Middle frontal gyrus (tissue), 1 donor: ENCODE measurements around the gene PRMT1.
A peak's percentile ranks its signal among the peaks of the same experiment; 100 is the strongest.

Experiments used
- DNase-seq: peaks from one replicate; pipeline ENCODE4 v3.0.0-alpha.2; 2015; ENCODE audit warnings: low spot score; ENCODE audit errors: extremely low spot score

PRMT1 gene

DNA sequence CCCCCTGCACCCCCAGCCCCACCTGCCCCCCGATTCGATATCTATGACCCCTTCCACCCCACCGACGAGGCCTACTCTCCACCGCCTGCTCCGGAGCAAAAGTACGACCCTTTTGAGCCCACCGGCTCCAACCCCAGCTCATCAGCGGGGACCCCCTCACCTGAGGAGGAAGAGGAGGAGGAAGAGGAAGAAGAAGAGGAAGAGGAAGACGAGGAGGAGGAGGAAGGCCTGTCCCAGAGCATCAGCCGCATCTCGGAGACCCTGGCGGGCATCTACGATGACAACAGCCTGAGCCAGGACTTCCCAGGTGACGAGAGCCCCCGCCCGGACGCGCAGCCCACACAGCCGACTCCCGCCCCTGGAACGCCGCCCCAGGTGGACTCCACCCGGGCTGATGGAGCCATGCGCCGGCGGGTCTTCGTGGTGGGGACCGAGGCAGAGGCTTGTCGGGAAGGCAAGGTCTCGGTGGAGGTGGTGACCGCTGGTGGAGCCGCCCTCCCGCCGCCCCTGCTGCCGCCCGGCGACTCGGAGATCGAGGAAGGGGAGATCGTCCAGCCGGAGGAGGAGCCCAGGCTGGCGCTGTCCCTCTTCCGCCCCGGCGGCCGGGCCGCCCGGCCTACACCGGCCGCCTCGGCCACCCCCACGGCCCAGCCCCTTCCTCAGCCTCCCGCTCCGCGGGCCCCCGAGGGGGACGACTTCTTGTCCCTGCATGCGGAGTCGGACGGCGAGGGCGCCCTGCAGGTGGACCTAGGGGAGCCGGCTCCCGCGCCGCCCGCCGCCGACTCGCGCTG is 25.8 kb upstream of the PRMT1 start:
- no peak for DNase-seq

GRCh38 chr19:49651820-49652550 is 25.1 kb upstream of the PRMT1 start:
- DNase-seq: no peak

GRCh38 chr19:49652551-49653465 is 24.3 kb upstream of the PRMT1 start:
- DNase-seq: no peak

- no peak for DNase-seq
Observed at GRCh38 chr19:49653466-49653806, 23.6 kb upstream of the PRMT1 start.

- no peak for DNase-seq
Observed at GRCh38 chr19:49654581-49654980, 22.5 kb upstream of the PRMT1 start.

GRCh38 chr19:49655570-49656455 is 21.3 kb upstream of the PRMT1 start:
- DNase-seq: no peak

DNA sequence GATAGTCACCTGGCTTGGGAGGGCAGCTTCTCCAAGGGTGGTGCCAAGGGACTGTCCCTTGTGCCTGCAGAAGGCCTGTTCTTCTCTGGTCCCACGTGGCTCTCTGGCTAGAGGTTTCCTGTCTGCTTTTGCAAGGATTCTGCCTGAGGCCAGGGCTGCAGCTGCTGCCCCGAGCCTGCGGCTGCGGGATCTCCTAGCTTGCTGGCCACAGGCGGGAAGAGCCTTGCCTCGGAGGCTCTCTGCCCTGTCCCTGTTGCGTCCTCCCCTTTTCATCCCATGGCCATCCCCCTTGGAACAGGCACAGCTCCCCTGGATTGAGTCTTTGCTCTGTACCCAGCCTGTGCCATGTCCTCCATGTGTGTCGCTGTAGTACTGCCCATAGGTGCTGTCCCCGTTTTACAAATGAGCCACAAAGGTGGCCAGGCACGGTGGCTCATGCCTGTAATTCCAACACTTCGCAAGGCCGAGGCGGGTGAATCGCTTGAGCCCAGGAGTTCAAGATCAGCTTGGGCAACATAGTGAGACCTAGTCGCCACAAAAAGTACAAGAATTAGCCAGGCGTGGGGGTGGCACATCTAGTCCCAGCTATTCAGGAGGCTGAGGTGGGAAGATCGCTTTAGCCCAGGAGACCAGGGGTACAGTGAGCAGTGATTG is 20.5 kb upstream of the PRMT1 start:
- no peak for DNase-seq

GRCh38 chr19:49657493-49658138 is 19.5 kb upstream of the PRMT1 start:
- DNase-seq: no peak

GRCh38 chr19:49658139-49658517 is 18.9 kb upstream of the PRMT1 start:
- no peak for DNase-seq

- DNase-seq: no peak
Observed at GRCh38 chr19:49658566-49659442, 18.3 kb upstream of the PRMT1 start.

- DNase-seq: no peak
Observed at GRCh38 chr19:49660338-49660961, 16.6 kb upstream of the PRMT1 start.

DNA sequence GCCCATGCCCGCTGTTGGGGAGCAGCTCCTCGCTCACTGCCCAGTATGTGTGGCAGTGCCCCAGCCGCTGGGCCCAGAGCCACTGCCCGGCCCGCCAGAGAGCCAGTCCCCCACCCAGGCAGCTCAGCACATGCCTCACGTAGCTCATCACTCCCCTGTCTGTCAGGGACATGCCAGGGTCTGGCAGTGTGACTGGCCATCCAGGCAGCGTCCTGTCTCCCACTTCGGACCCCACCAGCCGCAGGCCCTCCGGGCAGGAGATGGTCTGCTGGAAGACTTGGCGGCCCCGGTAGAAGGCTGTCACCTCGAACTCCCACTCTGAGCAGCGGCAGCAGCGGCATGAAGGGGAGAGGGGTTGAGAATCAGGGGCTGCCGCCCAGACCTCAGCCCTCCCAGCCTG is 15.1 kb upstream of the PRMT1 start:
- DNase-seq: no peak

DNA sequence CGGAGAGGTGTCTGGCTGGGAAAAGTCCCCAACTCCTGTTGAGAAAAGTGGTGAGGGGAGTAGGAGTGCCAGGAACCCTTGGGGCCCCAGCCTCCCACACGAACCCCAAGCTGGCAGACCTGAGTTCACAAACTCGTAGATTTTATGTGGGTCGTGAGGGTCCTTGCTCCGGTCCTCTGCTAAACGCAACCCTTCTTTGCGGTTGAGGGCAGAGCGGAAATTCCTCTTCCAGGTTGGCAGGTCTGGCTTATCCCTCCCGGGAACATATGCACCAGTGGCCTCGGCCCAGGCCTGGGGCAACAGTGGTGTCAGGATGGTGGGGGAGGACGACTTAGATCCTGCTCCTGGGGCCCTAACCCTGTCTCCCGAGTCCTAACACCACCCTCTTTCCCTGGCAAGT is 13.8 kb upstream of the PRMT1 start:
- DNase-seq: no peak

DNA sequence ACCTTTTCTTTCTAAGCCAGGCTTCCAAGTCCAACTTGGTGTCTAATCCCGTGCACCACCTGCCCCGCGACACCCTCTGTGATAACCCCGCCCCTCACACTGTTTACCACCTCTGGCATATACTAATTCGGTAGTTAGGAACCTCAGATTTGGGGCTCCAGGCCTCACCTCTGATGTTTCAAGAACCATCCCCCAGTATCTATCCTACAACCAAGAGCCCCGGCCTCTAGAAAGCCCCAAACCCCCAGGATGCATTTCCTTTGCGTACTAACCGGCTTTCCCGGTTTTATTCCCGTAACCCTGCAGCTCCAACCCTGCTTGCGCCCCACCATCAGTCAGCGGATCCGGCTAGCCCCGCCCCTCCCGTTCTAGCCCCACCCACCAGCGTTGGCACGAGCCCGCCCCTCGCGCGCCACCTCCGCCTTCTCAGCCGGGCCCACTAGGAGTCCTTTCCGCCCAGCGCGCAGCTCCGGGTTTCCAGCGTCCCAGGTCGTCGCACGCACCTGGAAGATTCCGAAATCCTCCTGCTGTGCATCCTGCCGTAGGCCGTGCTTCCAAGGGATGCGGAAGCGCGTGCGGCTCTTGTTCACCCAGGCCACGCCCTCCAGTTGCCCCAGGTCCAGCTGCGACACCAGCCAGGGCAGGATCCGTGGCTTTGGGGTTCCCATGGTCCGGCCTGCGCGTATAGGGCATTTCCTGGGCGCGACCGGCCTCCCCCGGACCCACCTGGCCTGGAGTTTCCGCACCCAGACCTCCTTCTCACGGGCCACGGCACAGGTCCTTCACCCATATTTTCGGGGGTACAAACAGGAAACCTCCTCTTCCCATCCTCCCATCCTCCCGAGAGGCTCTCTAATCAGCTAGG is 12.7 kb upstream of the PRMT1 start:
- DNase-seq: peak; percentile 64

- no peak for DNase-seq
Observed at GRCh38 chr19:49665036-49665350, 12.1 kb upstream of the PRMT1 start.

GRCh38 chr19:49665351-49666119 is 11.5 kb upstream of the PRMT1 start, which contains the start of the genes BCL2L12 and IRF3:
Gene BCL2L12 (plus strand): TSS chr19:49665933. CDS start chr19:49666693, 760 bp downstream.
Gene IRF3 (minus strand): TSS chr19:49665857. CDS start chr19:49664838, 1,019 bp downstream.
- DNase-seq: peak; percentile 88

DNA sequence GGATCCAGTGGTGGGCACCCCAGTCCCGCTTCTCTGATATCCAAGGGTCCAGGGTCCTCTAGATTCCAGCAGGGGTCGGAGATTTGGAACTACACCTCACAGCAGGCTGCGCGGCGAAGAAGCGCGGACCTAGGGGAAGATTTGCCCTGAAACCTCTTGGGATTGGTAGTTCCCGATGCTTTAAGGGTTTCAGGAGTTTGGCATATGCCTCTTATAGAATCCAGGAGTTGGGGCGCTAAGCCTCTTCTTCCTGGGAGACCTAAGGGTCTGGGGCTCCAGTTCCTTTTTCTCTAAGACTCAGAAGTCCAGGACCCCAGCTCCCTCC is 11.0 kb upstream of the PRMT1 start:
- no peak for DNase-seq
